GM18858 (cell line): Measurements from ENCODE around the gene ANKS1B.
"Not testable (repeated sequence)": the region's sequence is repeated elsewhere in the genome, so short reads cannot be mapped to it uniquely, and the experiment has no call there.

Experiments
- ATAC-seq: cut with Tn5 transposase; IDR thresholded peaks from one replicate; pipeline ENCODE4 v1.9.1; 2021; ENCODE audit not compliant: unreplicated experiment

The ANKS1B gene

GRCh38 chr12:99984271-99985128 lies at the start of gene ANKS1B:
Gene ANKS1B, minus strand, starts transcription at chr12:99984936. Its CDS starts 699 bp downstream, at chr12:99984237.
- peak; percentile 51 for ATAC-seq

GRCh38 chr12:100031836-100032235 lies 47.1 kb upstream of the ANKS1B start:
- no peak for ATAC-seq

- no peak for ATAC-seq
Measured at GRCh38 chr12:100027671-100028070, 42.9 kb upstream of the ANKS1B start.

- no peak for ATAC-seq
Measured at GRCh38 chr12:100026241-100026640, 41.5 kb upstream of the ANKS1B start.

GRCh38 chr12:100024974-100025555 lies 40.3 kb upstream of the ANKS1B start:
- no peak for ATAC-seq

GRCh38 chr12:100020370-100020769 lies 35.6 kb upstream of the ANKS1B start:
- ATAC-seq, result no peak

GRCh38 chr12:100017056-100017455 lies 32.3 kb upstream of the ANKS1B start:
- no peak for ATAC-seq

- not testable (repeated sequence) for ATAC-seq
Measured at GRCh38 chr12:100016304-100016703, 31.6 kb upstream of the ANKS1B start.

GRCh38 chr12:100005846-100006245 lies 21.1 kb upstream of the ANKS1B start:
- ATAC-seq, result not testable (repeated sequence)

- no peak for ATAC-seq
Measured at GRCh38 chr12:99997806-99998205, 13.1 kb upstream of the ANKS1B start.

- ATAC-seq, result no peak
Measured at GRCh38 chr12:99996095-99996494, 11.4 kb upstream of the ANKS1B start.

GRCh38 chr12:99985631-99986030 lies 895 bp upstream of the ANKS1B start:
- ATAC-seq, result no peak

- peak; percentile 30 for ATAC-seq
Measured at GRCh38 chr12:99985129-99985570, 414 bp upstream of the ANKS1B start.

- no peak for ATAC-seq
Measured at GRCh38 chr12:99983456-99984258, 1.1 kb downstream of the ANKS1B start.

- ATAC-seq, result no peak
Measured at GRCh38 chr12:99981639-99982190, 3.0 kb downstream of the ANKS1B start.

- no peak for ATAC-seq
Measured at GRCh38 chr12:99979471-99979870, 5.3 kb downstream of the ANKS1B start.

GRCh38 chr12:99978152-99978551 lies 6.6 kb downstream of the ANKS1B start:
- no peak for ATAC-seq

GRCh38 chr12:99977550-99977949 lies 7.2 kb downstream of the ANKS1B start:
- ATAC-seq, result no peak

GRCh38 chr12:99976762-99977161 lies 8.0 kb downstream of the ANKS1B start:
- no peak for ATAC-seq

GRCh38 chr12:99975321-99975720 lies 9.4 kb downstream of the ANKS1B start:
- no peak for ATAC-seq

- no peak for ATAC-seq
Measured at GRCh38 chr12:99974146-99974545, 10.6 kb downstream of the ANKS1B start.
